ENCODE data around the gene MYOD1.

MYOD1 gene

DNA sequence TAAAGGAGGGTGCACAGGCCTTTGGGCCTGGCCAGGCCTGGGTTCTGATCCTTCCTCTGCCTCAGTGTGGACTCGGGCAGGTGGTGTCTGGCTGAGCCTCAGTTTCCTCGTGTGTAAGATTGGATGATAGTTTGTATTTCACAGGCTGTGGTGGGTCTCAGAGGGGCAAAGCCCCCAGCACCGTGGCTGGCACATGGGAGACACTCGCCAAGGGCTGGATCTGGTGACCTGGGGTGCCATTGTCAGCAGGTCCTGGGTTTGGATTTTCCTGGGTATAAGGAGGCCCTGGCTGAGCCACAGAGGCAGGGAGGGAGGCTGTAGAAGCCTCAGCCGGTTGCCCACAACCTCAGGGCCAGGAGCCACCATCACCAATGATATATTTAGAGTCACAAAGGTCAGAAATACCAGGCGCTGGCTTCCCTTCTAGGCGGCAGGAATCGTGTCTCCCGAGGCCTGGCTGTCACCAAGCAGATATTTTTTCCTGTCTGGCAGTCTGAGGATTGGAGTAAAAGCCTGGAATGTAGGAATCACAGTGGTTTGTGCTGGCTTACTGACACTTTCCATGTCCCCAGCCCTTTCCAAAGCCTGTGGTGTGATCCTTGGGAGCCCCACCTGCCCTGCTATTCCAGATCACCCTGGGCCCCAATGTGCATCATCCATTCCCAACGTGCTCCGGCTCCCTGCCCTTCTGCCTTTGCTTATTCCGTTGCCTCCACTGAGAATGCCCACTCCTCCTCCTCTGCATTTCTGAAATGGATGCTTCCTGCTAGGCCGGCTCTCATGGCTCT lies 30.8 kb downstream of the MYOD1 start:
- DNase-seq (ENCODE audit: low spot score) = no peak

GRCh38 chr11:17750801-17751165 lies 31.4 kb downstream of the MYOD1 start:
- DNase-seq (ENCODE audit: low spot score) = no peak

GRCh38 chr11:17751558-17751957 lies 32.2 kb downstream of the MYOD1 start:
- no peak for DNase-seq (ENCODE audit: low spot score)

GRCh38 chr11:17752144-17752543 lies 32.8 kb downstream of the MYOD1 start:
- no peak for DNase-seq (ENCODE audit: low spot score)

DNA sequence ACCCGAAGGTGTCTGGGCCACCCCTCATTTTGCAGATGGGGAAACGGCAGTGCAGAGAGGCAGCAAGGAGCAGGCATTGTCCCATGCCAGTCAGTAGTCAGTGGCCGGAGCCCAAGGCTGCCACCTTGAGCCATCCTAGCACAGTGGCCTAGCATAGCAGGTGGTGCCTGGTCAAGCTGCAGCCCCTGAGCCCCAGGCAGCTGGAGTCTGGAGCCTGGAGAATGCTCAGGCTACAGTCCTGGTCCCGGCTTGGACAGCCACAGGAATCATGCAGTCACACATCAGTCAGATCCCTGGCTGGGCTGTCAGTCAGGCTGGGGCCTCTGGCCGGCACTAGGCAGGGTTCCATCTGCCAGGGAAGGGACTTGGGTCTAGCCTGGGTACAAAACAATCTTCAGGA lies 33.8 kb downstream of the MYOD1 start:
- no peak for DNase-seq (ENCODE audit: low spot score)

DNA sequence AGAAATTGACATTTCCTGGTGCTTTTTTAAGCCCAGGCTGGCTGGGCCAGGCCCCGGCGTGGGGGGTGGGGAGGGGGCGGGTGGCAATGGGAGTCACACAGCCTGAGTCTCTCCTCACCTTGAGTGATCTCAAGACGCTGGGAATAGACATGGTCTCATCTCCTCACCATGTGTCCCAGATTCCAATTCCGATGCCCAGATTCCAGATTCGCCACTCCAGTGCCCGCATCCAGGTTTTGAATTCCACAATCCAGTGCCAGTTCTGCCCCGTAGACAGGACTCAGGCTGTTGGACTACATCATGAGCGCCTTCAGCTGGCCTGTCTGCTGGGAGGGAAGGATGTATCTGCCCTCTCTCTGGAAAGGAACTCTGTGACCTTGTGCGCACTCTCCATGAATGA lies 34.3 kb downstream of the MYOD1 start:
- no peak for DNase-seq (ENCODE audit: low spot score)

- DNase-seq (ENCODE audit: low spot score) = no peak
These were observed 36.5 kb downstream of the MYOD1 start for GRCh38 chr11:17755891-17756290.

- peak; percentile 73 for DNase-seq (ENCODE audit: low spot score)
These were observed 41.0 kb downstream of the MYOD1 start for GRCh38 chr11:17760102-17761029.

- no peak for DNase-seq (ENCODE audit: low spot score)
These were observed 43.1 kb downstream of the MYOD1 start for GRCh38 chr11:17762309-17762974.

- no peak for DNase-seq (ENCODE audit: low spot score)
These were observed 43.9 kb downstream of the MYOD1 start for GRCh38 chr11:17763244-17763643.

DNA sequence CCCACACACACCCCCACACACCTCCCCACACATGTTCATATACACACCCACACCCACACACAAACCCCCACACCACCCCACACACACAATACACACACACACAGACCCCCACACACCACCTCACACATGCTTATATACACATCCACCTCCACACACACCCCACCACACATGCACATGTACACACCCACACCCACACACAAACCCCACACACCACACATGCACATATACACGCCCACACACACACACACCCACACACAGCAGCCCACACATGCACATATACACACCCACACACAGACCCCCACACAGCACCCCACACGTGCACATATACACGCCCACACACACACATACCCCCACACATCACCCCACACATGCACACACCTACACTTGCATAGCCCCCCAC lies 44.3 kb downstream of the MYOD1 start:
- DNase-seq (ENCODE audit: low spot score) = no peak

DNA sequence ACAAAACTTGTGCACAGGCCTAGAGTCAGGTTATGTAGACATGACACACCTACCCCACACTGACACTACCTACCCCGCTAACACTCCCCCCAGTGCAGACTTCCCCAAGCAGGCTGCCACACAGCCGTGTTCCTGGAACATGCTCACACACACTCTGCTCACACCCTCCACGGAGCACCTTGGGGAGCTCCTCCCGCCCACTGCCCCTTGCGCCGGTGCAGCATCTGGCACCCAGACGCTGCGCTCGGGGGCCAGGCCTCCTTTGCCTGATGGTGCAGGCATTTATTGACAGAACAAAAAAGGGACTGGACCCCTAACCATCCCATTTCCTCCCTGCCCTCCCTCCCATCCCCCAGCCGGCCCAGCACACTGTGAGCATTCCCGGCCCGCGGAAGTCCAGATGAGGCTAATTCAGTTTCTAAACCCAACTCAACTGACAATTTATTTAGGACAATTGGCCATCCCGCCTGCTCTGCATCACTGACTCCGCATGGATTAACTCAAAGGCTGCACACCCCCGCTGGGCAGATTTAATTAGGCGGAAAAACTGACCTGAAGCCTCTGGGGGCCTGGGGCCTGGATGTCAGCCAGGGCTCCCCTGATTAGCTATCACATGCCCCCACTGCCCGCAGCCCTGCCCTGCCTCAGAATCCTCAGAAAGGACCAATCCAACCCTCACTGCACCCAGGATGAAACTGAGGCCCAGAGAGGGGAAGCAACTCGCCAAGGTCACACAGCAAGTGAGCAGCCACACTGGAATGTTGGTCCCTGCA lies 45.3 kb downstream of the MYOD1 start:
- DNase-seq (ENCODE audit: low spot score) = no peak

DNA sequence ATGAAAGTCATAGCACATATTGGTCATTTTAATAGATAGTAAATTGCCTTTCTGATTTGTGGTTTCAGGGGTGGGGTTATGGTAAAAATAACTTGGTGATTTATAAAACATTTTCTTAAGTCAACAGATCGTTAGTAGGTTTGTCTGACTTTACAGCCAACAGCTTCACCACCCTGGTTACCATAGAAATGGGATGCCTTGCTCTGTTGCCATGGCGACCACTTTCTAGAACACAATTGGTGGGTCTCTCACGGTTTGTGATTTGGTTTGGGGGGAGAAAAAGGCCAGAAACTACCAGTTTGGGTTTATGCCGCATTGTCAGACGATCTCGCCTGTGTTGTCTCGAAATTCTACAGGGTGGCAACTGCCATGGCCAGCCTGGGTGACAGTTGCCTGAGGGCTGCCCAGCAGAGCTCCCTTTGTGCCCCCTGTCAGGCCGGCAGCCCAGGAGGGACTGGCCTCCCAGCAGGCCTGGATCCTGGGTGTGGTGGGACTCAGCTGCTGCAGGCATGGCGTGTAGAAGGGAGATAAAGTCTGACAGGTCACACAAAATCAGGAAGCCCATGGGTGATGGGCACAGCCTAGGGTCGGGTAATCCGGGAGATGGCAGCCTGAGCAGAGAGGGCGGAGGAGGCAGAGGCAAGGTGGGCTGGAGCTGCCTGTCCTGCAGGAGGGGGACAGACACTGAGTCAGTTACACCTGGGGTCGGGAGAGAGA lies 46.1 kb downstream of the MYOD1 start:
- DNase-seq (ENCODE audit: low spot score) = no peak

DNA sequence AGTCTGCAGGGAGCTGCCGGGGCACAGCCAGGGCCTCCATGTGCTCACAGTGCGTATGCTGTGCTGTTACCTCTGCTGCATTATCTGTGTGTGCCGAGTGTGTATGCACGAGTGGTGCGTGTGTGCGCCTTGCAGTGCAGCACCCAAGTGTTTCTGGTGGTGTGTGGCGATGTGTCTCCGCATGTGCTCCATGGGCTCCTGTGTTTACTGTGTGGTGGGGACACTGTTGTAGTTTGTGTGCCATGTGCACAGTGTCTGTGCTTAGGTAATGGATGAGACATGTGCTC lies 46.6 kb downstream of the MYOD1 start:
- DNase-seq (ENCODE audit: low spot score) = no peak

DNA sequence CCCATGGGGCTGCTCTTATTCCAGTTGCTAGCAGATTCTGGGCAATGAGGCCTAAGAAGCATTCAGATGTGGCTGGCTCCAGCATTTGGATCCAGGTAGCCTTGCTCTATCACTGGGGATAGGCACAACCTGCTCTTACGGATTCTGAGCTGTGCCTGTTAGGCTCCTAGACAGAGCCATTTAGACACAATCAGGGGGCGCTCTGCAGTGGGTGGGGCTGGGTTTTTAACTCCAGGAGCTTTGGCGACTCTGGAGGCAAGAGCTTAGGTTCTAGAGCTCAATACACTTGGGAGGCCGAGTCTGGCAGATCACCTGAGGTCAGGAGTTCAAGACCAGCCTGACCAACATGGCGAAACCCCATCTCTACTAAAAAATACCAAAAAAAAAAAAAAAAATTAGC lies 47.2 kb downstream of the MYOD1 start:
- DNase-seq (ENCODE audit: low spot score) = no peak

DNA sequence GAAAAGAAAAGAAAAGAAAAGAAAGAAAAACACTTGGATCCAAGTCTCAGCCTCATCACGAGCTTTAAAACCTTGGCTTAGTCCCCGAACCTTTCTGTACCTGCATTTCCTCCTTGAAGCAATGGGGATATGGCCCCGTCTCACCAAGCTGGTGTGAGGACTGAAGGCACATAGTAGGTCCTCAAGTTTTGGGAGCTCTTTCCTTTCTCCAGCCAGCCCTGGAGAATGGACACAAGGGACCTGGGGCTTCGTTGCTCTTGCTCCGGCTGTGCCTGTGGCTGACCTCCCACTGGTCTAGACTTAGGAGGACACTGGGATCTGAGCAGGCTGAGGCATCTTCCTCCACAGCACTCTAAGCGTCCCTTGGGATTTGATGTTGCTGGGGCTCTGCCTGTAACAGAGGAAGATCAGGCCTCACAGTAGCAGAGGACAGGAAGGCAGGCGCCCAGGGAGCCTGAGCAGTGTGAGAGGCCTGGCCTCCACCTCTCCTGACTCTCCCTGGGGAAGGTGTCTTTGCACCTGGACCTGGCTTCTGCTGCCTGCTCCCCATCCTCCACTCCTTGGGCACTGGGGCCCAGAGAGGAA lies 48.0 kb downstream of the MYOD1 start:
- DNase-seq (ENCODE audit: low spot score) = peak; percentile 54

DNA sequence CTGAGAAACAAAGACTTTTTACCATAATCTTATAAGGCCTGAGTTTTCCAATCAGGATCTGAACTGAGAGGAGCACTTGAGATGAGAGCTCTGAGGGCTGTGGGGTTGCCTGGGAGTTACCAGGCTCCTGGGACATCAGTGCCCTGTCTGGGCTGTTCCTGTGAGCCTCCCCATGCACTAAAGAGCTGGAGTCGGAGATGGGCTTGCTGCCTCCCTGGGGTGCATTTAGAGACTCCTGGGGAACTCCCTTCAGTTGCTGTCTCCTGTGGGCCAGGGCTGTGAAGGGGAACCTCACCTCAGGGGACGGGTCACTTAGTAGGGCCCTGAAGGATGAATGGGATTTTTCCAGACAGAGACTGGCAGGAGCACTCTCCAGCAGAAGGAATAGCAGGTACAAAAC lies 48.5 kb downstream of the MYOD1 start:
- DNase-seq (ENCODE audit: low spot score) = no peak

- DNase-seq (ENCODE audit: low spot score) = no peak
These were observed 49.2 kb downstream of the MYOD1 start for GRCh38 chr11:17768547-17768946.

DNA sequence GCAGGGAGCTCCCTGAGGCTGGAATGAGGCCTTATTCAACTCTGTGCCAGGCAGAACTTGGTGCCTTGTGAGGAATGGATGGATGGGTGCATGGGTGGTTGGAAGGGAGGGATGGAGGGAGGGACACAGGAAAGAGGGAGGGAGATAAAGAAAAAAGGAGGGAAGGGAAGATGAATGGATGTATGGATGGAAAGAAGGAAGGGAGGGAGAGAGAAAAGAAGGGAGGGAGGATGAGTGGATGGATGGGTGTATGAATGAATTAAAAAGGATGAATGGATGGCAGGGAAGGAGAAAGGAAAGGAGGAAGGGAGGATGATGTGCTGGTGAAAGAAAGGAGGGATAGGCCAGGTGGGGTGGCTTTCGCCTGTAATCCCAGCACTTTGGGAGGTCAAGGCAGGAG lies 49.8 kb downstream of the MYOD1 start:
- no peak for DNase-seq (ENCODE audit: low spot score)

- no peak for DNase-seq (ENCODE audit: low spot score)
These were observed 50.8 kb downstream of the MYOD1 start for GRCh38 chr11:17770048-17770652.

- no peak for DNase-seq (ENCODE audit: low spot score)
These were observed 51.5 kb downstream of the MYOD1 start for GRCh38 chr11:17770917-17771316.

All from GM03348 (cell line).